ENCODE results near the gene TBXT. TPM values are rescaled to one million over a fixed set of nuclear protein-coding genes. Genes with fewer than 3 reads are reported as not detected.
"Not testable (repeated sequence)": the region's sequence is repeated elsewhere in the genome, so short reads cannot be mapped to it uniquely, and the experiment has no call there.

The TBXT gene
- total RNA-seq, 1 donor from 2014 or later, result not detected

GRCh38 chr6:166179704-166180103 lies 12.1 kb upstream of the TBXT start:
- Histone ChIP-seq H3K9me3 (replicated peaks) (no peaks in the 10 kb centered on the region), H3K27me3 (ENCODE audit: low read depth) (peaks cover 72% of the 10 kb centered on the region), H3K4me3 (no peak overlapping the region), H3K27ac (replicated peaks) (no peak overlapping the region), H3K4me1 (no peaks in the 10 kb centered on the region), H3K36me3 (no peaks in the 10 kb centered on the region)
- no peak for TF ChIP-seq CTCF (IDR thresholded peaks at IDR 0.05; ENCODE audit: borderline replicate concordance)
- DNase-seq, result no peak
- intact Hi-C loops (cut with micrococcal nuclease), result no loop called here

GRCh38 chr6:166176106-166176505 lies 8.5 kb upstream of the TBXT start:
- DNase-seq, result no peak
- no peak for TF ChIP-seq CTCF (IDR thresholded peaks at IDR 0.05; ENCODE audit: borderline replicate concordance)
- H3K9me3 ChIP-seq (replicated peaks), result no peaks in the 10 kb centered on the region
- H3K27me3 ChIP-seq (ENCODE audit: low read depth), result peaks cover 72% of the 10 kb centered on the region
- intact Hi-C loops (cut with micrococcal nuclease), result no loop called here
- H3K36me3 ChIP-seq, result no peaks in the 10 kb centered on the region
- no peak overlapping the region for H3K27ac ChIP-seq (replicated peaks)
- no peak overlapping the region for H3K4me3 ChIP-seq
- peaks cover 17% of the 10 kb centered on the region for H3K4me1 ChIP-seq

- intact Hi-C loops (cut with micrococcal nuclease); H3K36me3 ChIP-seq; H3K4me3 ChIP-seq; DNase-seq; H3K9me3 ChIP-seq (replicated peaks); H3K27ac ChIP-seq (replicated peaks): not testable (repeated sequence)
- peaks cover 72% of the 10 kb centered on the region for H3K27me3 ChIP-seq (ENCODE audit: low read depth)
- H3K4me1 ChIP-seq, result peaks cover 17% of the 10 kb centered on the region
Observed at GRCh38 chr6:166175093-166175492, 7.4 kb upstream of the TBXT start.

- Histone ChIP-seq H3K4me1 (peaks cover 24% of the 10 kb centered on the region), H3K36me3 (no peaks in the 10 kb centered on the region), H3K27ac (replicated peaks) (no peak overlapping the region), H3K4me3 (no peak overlapping the region), H3K9me3 (replicated peaks) (no peaks in the 10 kb centered on the region), H3K27me3 (ENCODE audit: low read depth) (peaks cover 76% of the 10 kb centered on the region)
- no peak for DNase-seq
- intact Hi-C loops (cut with micrococcal nuclease), result no loop called here
- TF ChIP-seq CTCF (IDR thresholded peaks at IDR 0.05; ENCODE audit: borderline replicate concordance), result no peak
Observed at GRCh38 chr6:166174031-166174430, 6.4 kb upstream of the TBXT start.

GRCh38 chr6:166173281-166173951 lies 5.8 kb upstream of the TBXT start:
- TF ChIP-seq CTCF (IDR thresholded peaks at IDR 0.05; ENCODE audit: borderline replicate concordance), result no peak
- Histone ChIP-seq H3K4me3 (peak overlapping the region; percentile 10), H3K9me3 (replicated peaks) (no peaks in the 10 kb centered on the region), H3K36me3 (no peaks in the 10 kb centered on the region), H3K4me1 (peaks cover 30% of the 10 kb centered on the region), H3K27ac (replicated peaks) (no peak overlapping the region), H3K27me3 (ENCODE audit: low read depth) (peaks cover 82% of the 10 kb centered on the region)
- DNase-seq, result no peak
- intact Hi-C loops (cut with micrococcal nuclease), result no loop called here

GRCh38 chr6:166172546-166172945 lies 4.9 kb upstream of the TBXT start:
- intact Hi-C loops (cut with micrococcal nuclease), result no loop called here
- no peak for DNase-seq
- no peak overlapping the region for H3K27ac ChIP-seq (replicated peaks)
- TF ChIP-seq CTCF (IDR thresholded peaks at IDR 0.05; ENCODE audit: borderline replicate concordance), result no peak
- H3K36me3 ChIP-seq, result no peaks in the 10 kb centered on the region
- H3K4me1 ChIP-seq, result peaks cover 39% of the 10 kb centered on the region
- H3K4me3 ChIP-seq, result no peak overlapping the region
- peaks cover 84% of the 10 kb centered on the region for H3K27me3 ChIP-seq (ENCODE audit: low read depth)
- no peaks in the 10 kb centered on the region for H3K9me3 ChIP-seq (replicated peaks)

All from left ventricle myocardium inferior (tissue), 1 donor.